GM12891 (cell line): ENCODE measurements around the gene HDAC8.

ENCODE experiments used
- POLR2A ChIP-seq: IDR thresholded peaks from 2 replicates; pipeline ENCODE4 v1.6.1; 2011; ENCODE audit warnings: low read depth, low read length, control low read depth
- POLR2AphosphoS5 ChIP-seq: IDR thresholded peaks from 2 replicates; pipeline ENCODE4 v1.6.1; 2011; ENCODE audit warnings: low read depth, low read length, control low read depth
- POU2F2 ChIP-seq: IDR thresholded peaks from 2 replicates; pipeline ENCODE4 v1.6.1; 2011; ENCODE audit warnings: low read depth, mild to moderate bottlenecking, control low read depth, low read length, moderate library complexity
- SPI1 ChIP-seq: IDR thresholded peaks from 2 replicates; pipeline ENCODE4 v1.6.1; 2011; ENCODE audit warnings: low read depth, low read length, control low read depth
- TAF1 ChIP-seq: IDR thresholded peaks from 2 replicates; pipeline ENCODE4 v1.6.1; 2011; ENCODE audit warnings: low read depth, low read length, control low read depth

DNA sequence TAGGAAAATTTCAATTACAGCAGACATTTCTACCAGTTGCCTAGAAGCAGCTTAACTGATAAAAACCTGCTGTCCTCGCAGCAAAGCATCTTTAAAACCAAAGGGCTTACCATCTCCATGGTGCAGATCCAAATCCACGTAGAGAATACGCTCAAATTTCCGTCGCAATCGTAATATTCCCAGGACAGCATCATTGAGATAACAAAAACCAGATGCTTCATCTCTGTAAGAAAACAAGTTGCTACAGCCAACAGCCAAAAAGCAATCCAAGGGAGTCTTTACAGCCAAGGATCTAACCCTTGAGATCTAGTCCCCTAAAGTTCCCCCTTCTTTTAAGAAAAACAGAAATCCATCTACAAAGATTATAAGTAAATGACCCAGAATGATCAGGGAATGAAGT is 77.6 kb downstream of the HDAC8 start:
- TF ChIP-seq POLR2A (no peak), SPI1 (no peak), TAF1 (no peak), POLR2AphosphoS5 (no peak), POU2F2 (no peak)
